Central memory CD8-positive, alpha-beta T cell (primary cell): ENCODE data around the gene MON2.

ENCODE experiments used
- ATAC-seq: fragments of 150-1000 bp; cut with Tn5 transposase; replicated peaks from 2 replicates; pipeline ENCODE4 v1.10.0; 2022; ENCODE audit warnings: mild to moderate bottlenecking, moderate FRiP score, moderate number of reproducible peaks; ENCODE audit not compliant: poor library complexity, severe bottlenecking; ENCODE audit errors: extremely low read depth
- DNase-seq, 2 donors: peaks; one replicate each; pipeline ENCODE4 v3.0.0; 2021; ENCODE audit warnings: low spot score in 2 of 2
- H3K27ac Mint-ChIP-seq: one replicate; pipeline ENCODE4 v1.8.0; 2022; ENCODE audit warnings: low read depth, mild to moderate bottlenecking, moderate library complexity, mixed read lengths
- H3K27me3 Mint-ChIP-seq: one replicate; pipeline ENCODE4 v1.8.0; 2022; ENCODE audit warnings: mixed read lengths
- H3K36me3 Mint-ChIP-seq: one replicate; pipeline ENCODE4 v1.8.0; 2022; ENCODE audit warnings: mild to moderate bottlenecking, moderate library complexity, mixed read lengths; ENCODE audit not compliant: insufficient read depth
- H3K4me1 Mint-ChIP-seq: one replicate; pipeline ENCODE4 v1.8.0; 2022; ENCODE audit warnings: mixed read lengths
- H3K4me3 Mint-ChIP-seq: one replicate; pipeline ENCODE4 v1.8.0; 2022; ENCODE audit warnings: mild to moderate bottlenecking, moderate library complexity, mixed read lengths
- H3K9me3 Mint-ChIP-seq: one replicate; pipeline ENCODE4 v1.8.0; 2022; ENCODE audit warnings: mixed read lengths

The MON2 gene

GRCh38 chr12:62632411-62632918, 165.8 kb downstream of the MON2 start:
- Mint-ChIP-seq H3K27me3 (peaks cover 80% of the 10 kb centered on the region), H3K4me1 (no peaks in the 10 kb centered on the region), H3K4me3 (peak overlapping the region; percentile 76), H3K36me3 (peaks cover 2% of the 10 kb centered on the region), H3K9me3 (no peaks in the 10 kb centered on the region), H3K27ac (no peak overlapping the region)
- ATAC-seq (peak; percentile 42), DNase-seq (no peak)

GRCh38 chr12:62635649-62636048, 169.0 kb downstream of the MON2 start:
- no peak overlapping the region for H3K27ac Mint-ChIP-seq
- H3K4me1 Mint-ChIP-seq = no peaks in the 10 kb centered on the region
- H3K36me3 Mint-ChIP-seq = peaks cover 2% of the 10 kb centered on the region
- ATAC-seq = no peak
- no peak for DNase-seq
- no peaks in the 10 kb centered on the region for H3K9me3 Mint-ChIP-seq
- no peak overlapping the region for H3K4me3 Mint-ChIP-seq
- peaks cover 54% of the 10 kb centered on the region for H3K27me3 Mint-ChIP-seq

GRCh38 chr12:62637679-62638078, 171.1 kb downstream of the MON2 start:
- Mint-ChIP-seq H3K4me3 (no peak overlapping the region), H3K4me1 (peaks cover 12% of the 10 kb centered on the region), H3K36me3 (no peaks in the 10 kb centered on the region), H3K27me3 (peaks cover 34% of the 10 kb centered on the region), H3K27ac (no peak overlapping the region), H3K9me3 (no peaks in the 10 kb centered on the region)
- ATAC-seq = no peak
- no peak for DNase-seq

GRCh38 chr12:62640910-62641448, 174.4 kb downstream of the MON2 start:
- peaks cover under 1% of the 10 kb centered on the region for H3K27me3 Mint-ChIP-seq
- H3K36me3 Mint-ChIP-seq = no peaks in the 10 kb centered on the region
- H3K4me3 Mint-ChIP-seq = peak overlapping the region; percentile 70
- H3K27ac Mint-ChIP-seq = peak overlapping the region; percentile 85
- ATAC-seq (peak; percentile 95), DNase-seq (no peak)
- H3K9me3 Mint-ChIP-seq = no peaks in the 10 kb centered on the region
- H3K4me1 Mint-ChIP-seq = peaks cover 12% of the 10 kb centered on the region

GRCh38 chr12:62642486-62642885, 175.9 kb downstream of the MON2 start:
- ATAC-seq (no peak), DNase-seq (no peak)
- Mint-ChIP-seq H3K4me3 (no peak overlapping the region), H3K9me3 (no peaks in the 10 kb centered on the region), H3K27me3 (no peaks in the 10 kb centered on the region), H3K27ac (no peak overlapping the region), H3K36me3 (no peaks in the 10 kb centered on the region), H3K4me1 (peaks cover 12% of the 10 kb centered on the region)

- no peaks in the 10 kb centered on the region for H3K27me3 Mint-ChIP-seq
- no peaks in the 10 kb centered on the region for H3K9me3 Mint-ChIP-seq
- DNase-seq = no peak
Observed at GRCh38 chr12:62643486-62643885, 176.9 kb downstream of the MON2 start.

GRCh38 chr12:62646566-62646965, 179.9 kb downstream of the MON2 start:
- no peak overlapping the region for H3K4me3 Mint-ChIP-seq

More at GRCh38 chr12:62643486-62643885, 176.9 kb downstream of the MON2 start:
- H3K27ac Mint-ChIP-seq = no peak overlapping the region
- no peak overlapping the region for H3K4me3 Mint-ChIP-seq
- peaks cover 12% of the 10 kb centered on the region for H3K4me1 Mint-ChIP-seq
- H3K36me3 Mint-ChIP-seq = no peaks in the 10 kb centered on the region
- no peak for ATAC-seq

GRCh38 chr12:62647586-62647985, 181.0 kb downstream of the MON2 start:
- Mint-ChIP-seq H3K27ac (no peak overlapping the region), H3K27me3 (no peaks in the 10 kb centered on the region), H3K4me1 (no peaks in the 10 kb centered on the region), H3K9me3 (no peaks in the 10 kb centered on the region), H3K4me3 (no peak overlapping the region), H3K36me3 (no peaks in the 10 kb centered on the region)
- ATAC-seq (no peak), DNase-seq (no peak)

More at GRCh38 chr12:62646566-62646965, 179.9 kb downstream of the MON2 start:
- H3K27ac Mint-ChIP-seq = no peak overlapping the region
- no peak for ATAC-seq
- H3K36me3 Mint-ChIP-seq = no peaks in the 10 kb centered on the region
- no peaks in the 10 kb centered on the region for H3K27me3 Mint-ChIP-seq
- H3K4me1 Mint-ChIP-seq = peaks cover 5% of the 10 kb centered on the region
- no peak for DNase-seq
- H3K9me3 Mint-ChIP-seq = no peaks in the 10 kb centered on the region

GRCh38 chr12:62649412-62650138, 182.9 kb downstream of the MON2 start:
- DNase-seq (no peak), ATAC-seq (no peak)
- Mint-ChIP-seq H3K4me1 (peaks cover 4% of the 10 kb centered on the region), H3K4me3 (no peak overlapping the region), H3K9me3 (no peaks in the 10 kb centered on the region), H3K27ac (no peak overlapping the region), H3K27me3 (no peaks in the 10 kb centered on the region), H3K36me3 (peaks cover under 1% of the 10 kb centered on the region)
